HG02885 (cell line): Measurements from ENCODE around the gene NPHS1.

Experiments used
- ATAC-seq: cut with Tn5 transposase; IDR thresholded peaks from one replicate; pipeline ENCODE4 v1.9.1; 2021; ENCODE audit warnings: mild to moderate bottlenecking; ENCODE audit not compliant: unreplicated experiment, poor library complexity

NPHS1 gene

GRCh38 chr19:35791814-35792279 is 60.5 kb downstream of the NPHS1 start:
- ATAC-seq: no peak

- no peak for ATAC-seq
Measured at GRCh38 chr19:35790981-35791813, 61.1 kb downstream of the NPHS1 start.

- ATAC-seq: no peak
Measured at GRCh38 chr19:35789978-35790944, 62.0 kb downstream of the NPHS1 start.

DNA sequence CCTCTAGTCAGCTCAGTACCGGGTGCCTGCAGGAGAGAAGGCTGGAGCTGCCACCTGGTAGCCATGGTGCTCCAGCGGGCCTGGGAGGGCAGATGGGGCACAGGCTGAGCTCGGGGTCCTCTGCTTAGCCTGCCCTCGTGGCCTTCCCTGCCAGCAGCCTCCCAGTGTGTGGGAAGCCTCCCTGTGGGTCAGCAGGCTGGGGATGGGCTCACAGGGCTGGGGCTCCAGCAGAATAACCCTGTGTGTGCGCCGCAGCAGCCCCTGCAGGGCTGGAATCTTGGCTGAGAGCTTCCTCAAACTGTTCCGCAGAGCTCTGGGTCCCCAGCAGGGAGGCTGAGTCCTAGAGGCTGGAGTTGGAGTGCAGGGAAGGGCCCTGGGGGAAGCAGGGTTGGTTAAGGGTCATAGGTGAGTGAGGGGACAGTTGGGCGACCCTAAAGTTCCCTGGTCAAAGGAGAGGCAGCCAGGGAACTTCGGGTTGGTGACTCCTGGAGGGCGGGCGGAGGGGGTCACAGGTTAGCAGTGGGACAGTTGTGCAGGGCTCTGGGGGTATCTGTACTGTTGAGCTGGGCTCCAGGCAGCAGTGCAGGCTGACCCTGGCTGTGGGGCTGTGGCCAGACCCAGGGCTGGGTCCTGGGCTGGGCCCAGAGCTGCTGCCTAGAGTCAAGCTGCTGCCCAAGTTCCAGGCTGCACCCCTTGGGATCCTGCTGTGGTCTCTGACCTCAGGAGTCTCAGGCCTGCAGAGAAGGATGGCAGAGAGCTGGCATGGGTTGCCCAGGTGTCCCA is 62.9 kb downstream of the NPHS1 start:
- ATAC-seq: no peak

- no peak for ATAC-seq
Measured at GRCh38 chr19:35788205-35788960, 63.9 kb downstream of the NPHS1 start.

- no peak for ATAC-seq
Measured at GRCh38 chr19:35787227-35787799, 65.0 kb downstream of the NPHS1 start.

DNA sequence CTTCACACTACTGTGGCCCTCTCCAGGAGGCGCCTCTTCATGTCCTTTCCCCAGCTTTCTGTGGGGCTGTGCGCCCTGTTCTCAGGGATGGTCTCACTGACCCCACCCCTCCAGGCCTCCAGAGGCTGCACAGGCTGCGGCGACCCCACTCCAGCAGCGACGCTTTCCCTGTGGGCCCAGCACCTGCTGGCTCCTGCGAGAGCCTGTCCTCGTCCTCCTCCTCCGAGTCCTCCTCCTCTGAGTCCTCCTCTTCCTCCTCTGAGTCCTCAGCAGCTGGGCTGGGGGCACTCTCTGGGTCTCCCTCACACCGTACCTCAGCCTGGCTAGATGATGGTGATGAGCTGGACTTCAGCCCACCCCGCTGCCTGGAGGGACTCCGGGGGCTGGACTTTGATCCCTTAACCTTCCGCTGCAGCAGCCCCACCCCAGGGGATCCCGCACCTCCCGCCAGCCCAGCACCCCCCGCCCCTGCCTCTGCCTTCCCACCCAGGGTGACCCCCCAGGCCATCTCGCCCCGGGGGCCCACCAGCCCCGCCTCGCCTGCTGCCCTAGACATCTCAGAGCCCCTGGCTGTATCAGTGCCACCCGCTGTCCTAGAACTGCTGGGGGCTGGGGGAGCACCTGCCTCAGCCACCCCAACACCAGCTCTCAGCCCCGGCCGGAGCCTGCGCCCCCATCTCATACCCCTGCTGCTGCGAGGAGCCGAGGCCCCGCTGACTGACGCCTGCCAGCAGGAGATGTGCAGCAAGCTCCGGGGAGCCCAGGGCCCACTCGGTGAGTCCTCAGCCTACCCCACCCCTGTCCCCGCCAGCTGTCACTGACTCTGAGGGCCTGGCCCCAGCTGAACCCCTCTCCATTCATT is 65.8 kb downstream of the NPHS1 start:
- ATAC-seq: no peak

- ATAC-seq: no peak
Measured at GRCh38 chr19:35785339-35785627, 67.0 kb downstream of the NPHS1 start.

DNA sequence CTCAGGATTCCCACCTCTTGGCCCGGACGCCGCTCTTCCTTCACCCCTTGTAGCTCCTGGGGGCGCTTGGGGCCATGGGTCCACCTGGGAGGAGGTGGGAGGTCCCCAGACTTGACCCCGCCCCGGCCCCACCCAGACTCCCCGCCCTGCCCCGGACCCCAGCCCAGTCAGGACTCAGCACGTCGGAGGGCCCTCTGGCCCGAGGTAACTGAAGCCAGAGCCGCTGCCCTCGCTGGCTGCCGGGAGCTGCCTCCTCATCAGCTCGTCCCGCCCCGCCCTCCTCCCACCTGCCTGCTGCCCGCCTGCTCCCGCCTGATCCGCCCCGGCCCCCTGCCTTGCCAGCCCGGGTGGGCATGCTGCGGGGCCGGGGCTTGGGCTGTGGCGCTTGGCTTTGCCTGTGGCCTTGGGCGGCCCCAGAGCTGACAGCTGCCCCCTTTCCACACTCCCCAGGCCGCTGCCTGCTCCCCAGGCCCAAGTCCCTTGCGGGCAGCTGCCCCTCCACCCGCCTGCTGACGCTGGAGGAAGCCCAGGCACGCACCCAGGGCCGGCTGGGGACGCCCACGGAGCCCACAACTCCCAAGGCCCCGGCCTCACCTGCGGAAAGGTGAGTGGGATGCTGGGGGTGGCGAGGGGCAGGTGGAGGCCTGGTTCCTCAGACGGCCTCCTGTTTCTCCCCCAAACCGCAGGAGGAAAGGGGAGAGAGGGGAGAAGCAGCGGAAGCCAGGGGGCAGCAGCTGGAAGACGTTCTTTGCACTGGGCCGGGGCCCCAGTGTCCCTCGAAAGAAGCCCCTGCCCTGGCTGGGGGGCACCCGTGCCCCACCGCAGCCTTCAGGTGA is 67.6 kb downstream of the NPHS1 start:
- no peak for ATAC-seq

DNA sequence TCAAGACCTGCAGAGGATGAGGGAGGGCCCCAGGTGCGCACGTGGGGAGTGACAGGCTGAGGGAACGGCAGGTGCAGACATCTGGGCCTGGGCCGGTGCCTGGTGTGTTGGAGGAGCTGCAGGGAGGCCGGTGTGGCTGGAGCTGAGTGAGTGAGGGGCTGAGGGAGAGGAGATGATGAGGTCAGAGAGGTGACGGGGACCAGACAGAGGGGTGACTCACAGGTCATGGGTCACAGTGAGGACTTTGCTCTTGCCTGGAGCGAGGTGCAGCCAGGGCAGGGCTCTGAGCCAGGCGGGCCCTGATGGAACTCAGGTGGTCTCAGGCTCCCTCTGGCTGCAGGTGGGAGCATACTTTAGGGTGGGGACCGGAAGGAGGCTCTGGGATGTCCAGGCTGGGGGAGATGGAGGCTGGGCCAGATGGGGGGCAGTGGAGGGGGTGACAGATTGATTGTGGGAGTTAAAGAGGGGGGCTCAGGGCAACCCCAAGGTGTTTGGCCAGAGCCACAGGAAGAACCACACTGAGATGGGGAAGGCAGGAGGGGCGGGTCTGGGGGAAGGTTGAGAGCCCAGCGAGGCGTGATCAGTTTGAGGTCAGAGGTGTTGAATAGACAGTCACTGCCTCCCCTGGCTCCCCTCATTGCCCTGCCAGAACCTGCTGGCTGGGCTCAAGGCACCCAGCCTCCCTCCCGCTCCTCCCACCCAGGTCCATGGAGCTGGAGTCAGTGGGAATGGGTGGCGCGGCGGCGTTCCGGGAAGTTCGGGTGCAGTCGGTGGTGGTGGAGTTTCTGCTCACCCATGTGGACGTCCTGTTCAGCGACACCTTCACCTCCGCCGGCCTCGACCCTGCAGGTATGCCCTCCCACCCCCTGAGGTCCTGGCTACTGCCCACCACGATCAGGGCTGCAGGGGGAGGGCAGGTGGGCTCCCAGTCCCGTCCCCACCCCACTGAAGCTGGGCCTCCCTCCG is 68.6 kb downstream of the NPHS1 start:
- ATAC-seq: no peak

DNA sequence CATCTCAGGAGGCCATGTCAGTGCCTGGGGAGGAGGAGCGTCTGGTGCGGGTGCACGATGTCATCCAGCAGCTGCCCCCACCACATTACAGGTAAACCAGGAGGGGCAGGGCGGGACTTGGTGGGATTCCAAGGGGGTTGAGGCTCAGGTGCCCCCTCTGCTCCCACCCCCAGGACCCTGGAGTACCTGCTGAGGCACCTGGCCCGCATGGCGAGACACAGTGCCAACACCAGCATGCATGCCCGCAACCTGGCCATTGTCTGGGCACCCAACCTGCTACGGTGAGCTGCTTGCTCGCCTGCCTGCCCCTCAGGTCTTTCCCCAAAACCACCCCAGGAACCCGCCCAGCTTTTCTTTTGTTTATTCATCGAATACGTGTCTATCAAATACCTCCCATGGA is 69.7 kb downstream of the NPHS1 start:
- no peak for ATAC-seq

DNA sequence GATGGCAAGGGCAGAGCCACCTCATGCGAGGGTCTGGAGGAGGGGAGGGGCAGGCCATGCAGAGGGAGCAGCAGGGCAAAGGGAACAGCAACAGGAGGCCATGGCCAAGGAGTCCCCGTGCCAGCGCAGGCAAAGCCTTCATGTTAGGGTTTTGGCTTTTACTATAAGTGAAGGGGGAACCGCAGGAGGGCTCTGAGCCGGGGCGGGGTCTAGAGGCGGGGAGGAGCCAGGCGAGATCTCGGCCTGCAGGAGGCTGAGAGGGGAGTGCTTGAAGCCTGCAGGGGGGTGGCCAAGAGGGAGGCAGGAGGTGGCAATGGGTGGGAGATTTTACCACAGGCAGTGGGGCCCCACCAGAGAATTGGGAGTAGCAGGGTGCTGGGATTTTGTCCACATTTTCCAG is 70.7 kb downstream of the NPHS1 start:
- ATAC-seq: no peak

DNA sequence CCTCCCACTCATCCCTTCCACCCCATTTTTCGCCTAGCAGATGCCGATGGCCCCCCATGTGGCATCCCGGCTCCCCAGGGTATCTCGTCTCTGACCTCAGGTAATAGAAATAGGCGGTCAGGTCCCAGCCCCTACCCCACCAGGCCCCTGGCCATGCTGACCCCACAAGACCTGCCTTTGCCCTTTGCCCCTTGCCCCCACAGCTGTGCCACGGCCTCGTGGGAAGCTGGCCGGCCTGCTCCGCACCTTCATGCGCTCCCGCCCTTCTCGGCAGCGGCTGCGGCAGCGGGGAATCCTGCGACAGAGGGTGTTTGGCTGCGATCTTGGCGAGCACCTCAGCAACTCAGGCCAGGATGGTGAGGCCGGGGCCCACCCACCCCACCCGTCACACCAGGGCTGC is 71.6 kb downstream of the NPHS1 start:
- no peak for ATAC-seq

GRCh38 chr19:35780058-35780457 is 72.2 kb downstream of the NPHS1 start:
- ATAC-seq: no peak

GRCh38 chr19:35779033-35779432 is 73.3 kb downstream of the NPHS1 start:
- no peak for ATAC-seq

DNA sequence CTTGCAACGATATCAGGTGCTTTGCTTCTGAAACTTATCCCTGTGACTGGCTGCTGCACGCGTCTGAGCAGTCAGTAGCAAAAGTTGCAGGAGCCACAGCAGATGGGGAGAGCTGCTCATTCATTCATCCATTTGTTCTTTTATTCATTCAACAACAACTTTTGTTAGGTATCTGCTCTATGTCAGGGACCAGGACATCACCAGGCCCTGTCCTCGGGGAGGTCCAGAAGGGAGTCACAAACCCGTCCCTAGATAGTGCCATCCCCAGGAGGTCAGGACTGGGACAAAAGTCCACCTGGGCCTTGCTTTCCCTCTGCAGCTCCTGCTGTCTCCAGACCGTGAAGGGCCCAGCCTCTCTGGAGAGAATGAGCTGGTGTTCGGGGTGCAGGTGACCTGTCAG is 74.3 kb downstream of the NPHS1 start:
- ATAC-seq: no peak
